WI38 (cell line): ENCODE measurements around the gene ASXL2.

Source experiments
- H3K4me3 ChIP-seq: 2 replicates; pipeline ENCODE4 v1.5.1; 2011; ENCODE audit warnings: low read depth, mild to moderate bottlenecking, control low read depth, low read length
- CTCF ChIP-seq: IDR thresholded peaks from 2 replicates; pipeline ENCODE4 v1.5.1; 2012; ENCODE audit warnings: low read depth, mild to moderate bottlenecking, control low read depth, low read length

Gene ASXL2

GRCh38 chr2:25692737-25693445 is 185.4 kb downstream of the ASXL2 start:
- no peak overlapping the region for H3K4me3 ChIP-seq
- no peak for TF ChIP-seq CTCF

- TF ChIP-seq CTCF = no peak
- no peak overlapping the region for H3K4me3 ChIP-seq
Observed at GRCh38 chr2:25692143-25692542, 186.1 kb downstream of the ASXL2 start.

GRCh38 chr2:25690058-25690457 is 188.2 kb downstream of the ASXL2 start:
- no peak overlapping the region for H3K4me3 ChIP-seq
- no peak for TF ChIP-seq CTCF

- TF ChIP-seq CTCF = no peak
Observed at GRCh38 chr2:25688236-25688635, 190.1 kb downstream of the ASXL2 start.

GRCh38 chr2:25685741-25686140 is 192.5 kb downstream of the ASXL2 start:
- no peak for TF ChIP-seq CTCF

More at GRCh38 chr2:25688236-25688635, 190.1 kb downstream of the ASXL2 start:
- no peak overlapping the region for H3K4me3 ChIP-seq

GRCh38 chr2:25684577-25685473 is 193.5 kb downstream of the ASXL2 start:
- TF ChIP-seq CTCF = no peak
- H3K4me3 ChIP-seq = no peak overlapping the region

More at GRCh38 chr2:25685741-25686140, 192.5 kb downstream of the ASXL2 start:
- H3K4me3 ChIP-seq = no peak overlapping the region
